Mammary epithelial cell (primary cell): Measurements from ENCODE around the gene CANX.

Experiments used
- EZH2 ChIP-seq: IDR thresholded peaks from 2 replicates; pipeline ENCODE4 v1.6.1; 2012; ENCODE audit warnings: low read length, inconsistent platforms, borderline replicate concordance
- TF ChIP-seq, protein P1 (sequence below), 2 donors: IDR thresholded peaks in 1 of 2; conservative IDR thresholded peaks in 1 of 2; 2 replicates each; pipeline ENCODE4 v1.5.1; 2011 to 2012; ENCODE audit warnings: inconsistent platforms in 2 of 2, low read length in 2 of 2, mild to moderate bottlenecking in 2 of 2, control low read depth in 1 of 2, low read depth in 1 of 2; ENCODE audit not compliant: insufficient read depth in 1 of 2; ENCODE audit errors: extremely low read depth in 1 of 2

DNA sequence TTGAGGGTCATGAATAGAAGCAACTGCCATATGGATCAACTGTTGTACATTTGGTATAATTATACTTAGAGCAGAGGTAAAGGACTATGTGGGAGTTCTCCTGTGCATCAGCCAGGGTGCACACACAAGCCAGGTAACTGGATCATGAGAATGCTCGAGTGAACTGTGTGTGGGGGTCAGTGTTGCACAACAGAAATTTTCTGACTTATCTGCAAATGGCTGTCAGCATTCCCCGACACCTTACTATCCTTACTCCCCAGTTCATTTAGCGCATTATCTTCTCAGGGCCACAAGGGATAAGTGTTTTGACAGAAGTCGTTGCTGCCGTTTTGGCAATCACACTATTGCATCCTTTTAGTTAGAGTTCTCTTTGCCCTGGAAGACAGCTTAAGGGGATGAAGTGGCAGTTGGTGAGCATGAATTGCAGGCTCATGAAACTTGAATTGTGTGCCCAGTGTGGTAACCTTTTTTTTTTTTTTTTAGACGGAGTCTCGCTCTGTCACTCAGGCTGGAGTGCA, 1.7 kb downstream of the CANX start:
- TF ChIP-seq, protein P1, sequence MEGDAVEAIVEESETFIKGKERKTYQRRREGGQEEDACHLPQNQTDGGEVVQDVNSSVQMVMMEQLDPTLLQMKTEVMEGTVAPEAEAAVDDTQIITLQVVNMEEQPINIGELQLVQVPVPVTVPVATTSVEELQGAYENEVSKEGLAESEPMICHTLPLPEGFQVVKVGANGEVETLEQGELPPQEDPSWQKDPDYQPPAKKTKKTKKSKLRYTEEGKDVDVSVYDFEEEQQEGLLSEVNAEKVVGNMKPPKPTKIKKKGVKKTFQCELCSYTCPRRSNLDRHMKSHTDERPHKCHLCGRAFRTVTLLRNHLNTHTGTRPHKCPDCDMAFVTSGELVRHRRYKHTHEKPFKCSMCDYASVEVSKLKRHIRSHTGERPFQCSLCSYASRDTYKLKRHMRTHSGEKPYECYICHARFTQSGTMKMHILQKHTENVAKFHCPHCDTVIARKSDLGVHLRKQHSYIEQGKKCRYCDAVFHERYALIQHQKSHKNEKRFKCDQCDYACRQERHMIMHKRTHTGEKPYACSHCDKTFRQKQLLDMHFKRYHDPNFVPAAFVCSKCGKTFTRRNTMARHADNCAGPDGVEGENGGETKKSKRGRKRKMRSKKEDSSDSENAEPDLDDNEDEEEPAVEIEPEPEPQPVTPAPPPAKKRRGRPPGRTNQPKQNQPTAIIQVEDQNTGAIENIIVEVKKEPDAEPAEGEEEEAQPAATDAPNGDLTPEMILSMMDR (conservative IDR thresholded peaks at IDR 0.05 in 1 of 2, IDR thresholded peaks at IDR 0.05 in 1 of 2; ENCODE audit: extremely low read depth in 1 of 2, insufficient read depth in 1 of 2, low read depth in 1 of 2, low read length in 2 of 2), result no peak
- no peak for TF ChIP-seq EZH2
